GM18868 (cell line): Measurements from ENCODE around the gene LASP1.
"Not testable (repeated sequence)": the region's sequence is repeated elsewhere in the genome, so short reads cannot be mapped to it uniquely, and the experiment has no call there.

Experiments
- ATAC-seq: cut with Tn5 transposase; IDR thresholded peaks from one replicate; pipeline ENCODE4 v1.9.1; 2021; ENCODE audit warnings: mild to moderate bottlenecking, moderate library complexity; ENCODE audit not compliant: unreplicated experiment

LASP1 gene

GRCh38 chr17:38906460-38907228 is 36.8 kb downstream of the LASP1 start:
- ATAC-seq: no peak

- no peak for ATAC-seq
Observed at GRCh38 chr17:38907930-38908675, 38.2 kb downstream of the LASP1 start.

- peak; percentile 45 for ATAC-seq
Observed at GRCh38 chr17:38908676-38909181, 38.9 kb downstream of the LASP1 start.

GRCh38 chr17:38910325-38910724 is 40.5 kb downstream of the LASP1 start:
- ATAC-seq: no peak

GRCh38 chr17:38911081-38911730 is 41.3 kb downstream of the LASP1 start:
- ATAC-seq: no peak

- ATAC-seq: not testable (repeated sequence)
Observed at GRCh38 chr17:38911731-38912081, 41.8 kb downstream of the LASP1 start.

- ATAC-seq: no peak
Observed at GRCh38 chr17:38912221-38912813, 42.5 kb downstream of the LASP1 start.

GRCh38 chr17:38914741-38915638 is 45.1 kb downstream of the LASP1 start:
- ATAC-seq: no peak

- ATAC-seq: no peak
Observed at GRCh38 chr17:38915639-38915995, 45.8 kb downstream of the LASP1 start.

GRCh38 chr17:38916771-38917170 is 46.9 kb downstream of the LASP1 start:
- ATAC-seq: no peak

- no peak for ATAC-seq
Observed at GRCh38 chr17:38917259-38917658, 47.4 kb downstream of the LASP1 start.

GRCh38 chr17:38918129-38918913 is 48.5 kb downstream of the LASP1 start:
- ATAC-seq: no peak

- no peak for ATAC-seq
Observed at GRCh38 chr17:38918916-38919315, 49.1 kb downstream of the LASP1 start.

- no peak for ATAC-seq
Observed at GRCh38 chr17:38919316-38920078, 49.6 kb downstream of the LASP1 start.

- no peak for ATAC-seq
Observed at GRCh38 chr17:38920374-38921291, 50.8 kb downstream of the LASP1 start.

- ATAC-seq: no peak
Observed at GRCh38 chr17:38921756-38922411, 52.0 kb downstream of the LASP1 start.
